Measurements from ENCODE around the gene PARN.

Gene PARN

DNA sequence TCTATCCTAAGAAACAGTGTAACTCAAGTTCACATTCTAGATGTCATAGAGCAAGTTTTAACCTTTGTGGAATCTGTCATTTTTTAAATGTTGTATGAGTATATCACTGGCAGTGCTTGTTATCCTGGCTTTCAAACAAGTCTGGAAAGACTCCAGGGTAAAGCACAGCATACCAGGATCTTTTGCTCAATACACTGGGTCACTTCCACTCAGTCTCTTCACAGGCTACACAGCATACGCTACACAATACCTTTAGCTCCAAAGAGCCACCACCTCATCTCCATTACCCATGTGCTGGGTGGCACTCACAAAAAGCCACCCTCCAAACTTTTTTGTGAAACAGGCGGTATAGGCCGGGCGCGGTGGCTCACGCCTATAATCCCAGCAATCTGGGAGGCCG, 69.5 kb downstream of the PARN start:
- no peaks in the 10 kb centered on the region for H4K20me1 ChIP-seq (ENCODE audit: insufficient read depth, low read length)

DNA sequence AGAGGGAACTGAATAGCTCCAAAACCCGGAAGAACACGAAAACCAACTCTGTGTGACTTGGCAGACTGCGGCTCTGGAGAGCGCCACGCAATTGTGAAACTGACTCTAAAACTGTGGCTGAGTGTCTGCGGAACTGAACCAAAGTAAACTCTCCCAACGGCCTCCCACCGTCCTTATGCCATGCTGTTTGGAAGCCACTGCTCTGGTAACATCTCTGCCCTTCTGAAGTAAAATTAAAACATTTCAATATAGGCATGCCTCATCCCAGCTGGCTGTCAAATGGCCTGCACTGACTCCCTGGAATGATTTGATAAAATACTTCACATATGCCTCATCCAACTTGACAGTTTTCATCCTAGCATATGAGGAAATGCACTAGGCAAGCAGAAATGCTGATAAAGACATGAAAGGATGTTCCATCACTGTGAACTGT, 70.2 kb downstream of the PARN start:
- H3K27me3 ChIP-seq (replicated peaks; ENCODE audit: insufficient read depth, low read length), result no peaks in the 10 kb centered on the region

More for the DNA sequence above, 69.5 kb downstream of the PARN start:
- Histone ChIP-seq H3K9me3 (replicated peaks; ENCODE audit: insufficient read depth, low read length) (no peaks in the 10 kb centered on the region), H3K4me1 (ENCODE audit: low read length) (peaks cover 9% of the 10 kb centered on the region; the same call in 1 of the 2 replicates), H3K27me3 (replicated peaks; ENCODE audit: insufficient read depth, low read length) (no peaks in the 10 kb centered on the region), H3K79me2 (ENCODE audit: low read length) (no peaks in the 10 kb centered on the region), H3K27ac (ENCODE audit: low read length) (no peak overlapping the region), H3K4me2 (ENCODE audit: low read depth, low read length) (no peak overlapping the region), H3F3A (ENCODE audit: insufficient read depth, low read length) (0 out of 2 replicates have a peak, but pooled peaks cover 6% of the 10 kb centered on the region), H3K9ac (ENCODE audit: low read length) (no peak overlapping the region), H3K9me2 (replicated peaks; ENCODE audit: insufficient read depth, low read length) (no peaks in the 10 kb centered on the region), H3K36me3 (replicated peaks; ENCODE audit: insufficient read depth, low read length) (no peaks in the 10 kb centered on the region), H2AFZ (ENCODE audit: low read length) (no peak overlapping the region), H3K4me3 (ENCODE audit: low read length) (no peak overlapping the region)
- TF ChIP-seq, protein P1, sequence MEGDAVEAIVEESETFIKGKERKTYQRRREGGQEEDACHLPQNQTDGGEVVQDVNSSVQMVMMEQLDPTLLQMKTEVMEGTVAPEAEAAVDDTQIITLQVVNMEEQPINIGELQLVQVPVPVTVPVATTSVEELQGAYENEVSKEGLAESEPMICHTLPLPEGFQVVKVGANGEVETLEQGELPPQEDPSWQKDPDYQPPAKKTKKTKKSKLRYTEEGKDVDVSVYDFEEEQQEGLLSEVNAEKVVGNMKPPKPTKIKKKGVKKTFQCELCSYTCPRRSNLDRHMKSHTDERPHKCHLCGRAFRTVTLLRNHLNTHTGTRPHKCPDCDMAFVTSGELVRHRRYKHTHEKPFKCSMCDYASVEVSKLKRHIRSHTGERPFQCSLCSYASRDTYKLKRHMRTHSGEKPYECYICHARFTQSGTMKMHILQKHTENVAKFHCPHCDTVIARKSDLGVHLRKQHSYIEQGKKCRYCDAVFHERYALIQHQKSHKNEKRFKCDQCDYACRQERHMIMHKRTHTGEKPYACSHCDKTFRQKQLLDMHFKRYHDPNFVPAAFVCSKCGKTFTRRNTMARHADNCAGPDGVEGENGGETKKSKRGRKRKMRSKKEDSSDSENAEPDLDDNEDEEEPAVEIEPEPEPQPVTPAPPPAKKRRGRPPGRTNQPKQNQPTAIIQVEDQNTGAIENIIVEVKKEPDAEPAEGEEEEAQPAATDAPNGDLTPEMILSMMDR (IDR thresholded peaks at IDR 0.05; ENCODE audit: low read length), result no peak
- TF ChIP-seq EZH2phosphoT487 (IDR thresholded peaks at IDR 0.05; ENCODE audit: low read length) (no peak), EZH2 (optimal IDR thresholded peaks at IDR 0.05; ENCODE audit: low read depth, low read length) (no peak)
- no peak for DNase-seq

DNA sequence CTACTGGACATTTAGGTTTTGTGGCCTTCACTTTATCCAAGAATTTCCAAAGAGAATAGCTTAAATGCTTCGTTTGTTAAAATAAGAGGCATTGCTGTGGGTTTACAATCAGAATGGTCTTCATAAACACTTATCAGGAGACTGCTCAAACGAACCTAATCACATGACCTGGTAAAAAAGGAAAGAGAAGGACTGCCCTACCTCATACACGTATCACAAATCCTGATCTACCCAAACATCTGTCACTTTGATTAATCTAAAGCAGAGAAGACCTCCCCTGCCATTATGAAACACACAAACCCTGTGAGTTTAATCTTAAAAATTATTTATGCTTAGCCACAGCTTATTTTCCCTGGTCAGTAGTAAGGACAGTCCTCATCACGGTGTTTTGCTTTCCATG, 76.6 kb downstream of the PARN start:
- Histone ChIP-seq H3K36me3 (replicated peaks; ENCODE audit: insufficient read depth, low read length) (peaks cover 2% of the 10 kb centered on the region; the same call in 1 of the 2 replicates), H3K27ac (ENCODE audit: low read length) (no peak overlapping the region)

More for the DNA sequence above, 70.2 kb downstream of the PARN start:
- H3K9me3 ChIP-seq (replicated peaks; ENCODE audit: insufficient read depth, low read length), result no peaks in the 10 kb centered on the region
- TF ChIP-seq EZH2phosphoT487 (IDR thresholded peaks at IDR 0.05; ENCODE audit: low read length) (no peak), EZH2 (optimal IDR thresholded peaks at IDR 0.05; ENCODE audit: low read depth, low read length) (no peak)
- TF ChIP-seq, protein P1 (IDR thresholded peaks at IDR 0.05; ENCODE audit: low read length), result no peak
- no peaks in the 10 kb centered on the region for H4K20me1 ChIP-seq (ENCODE audit: insufficient read depth, low read length)
- H2AFZ ChIP-seq (ENCODE audit: low read length), result no peak overlapping the region
- H3K79me2 ChIP-seq (ENCODE audit: low read length), result no peaks in the 10 kb centered on the region
- peaks cover 6% of the 10 kb centered on the region; the same call in 1 of the 2 replicates for H3K4me1 ChIP-seq (ENCODE audit: low read length)
- H3K9me2 ChIP-seq (replicated peaks; ENCODE audit: insufficient read depth, low read length), result no peaks in the 10 kb centered on the region
- H3F3A ChIP-seq (ENCODE audit: insufficient read depth, low read length), result no peaks in the 10 kb centered on the region
- no peak overlapping the region for H3K27ac ChIP-seq (ENCODE audit: low read length)
- no peak for DNase-seq
- H3K4me3 ChIP-seq (ENCODE audit: low read length), result no peak overlapping the region
- 0 out of 2 replicates have a peak, but pooled peaks cover 1% of the 10 kb centered on the region for H3K36me3 ChIP-seq (replicated peaks; ENCODE audit: insufficient read depth, low read length)
- H3K4me2 ChIP-seq (ENCODE audit: low read depth, low read length), result no peak overlapping the region
- H3K9ac ChIP-seq (ENCODE audit: low read length), result no peak overlapping the region

More for the DNA sequence above, 76.6 kb downstream of the PARN start:
- H2AFZ ChIP-seq (ENCODE audit: low read length), result no peak overlapping the region
- H4K20me1 ChIP-seq (ENCODE audit: insufficient read depth, low read length), result no peaks in the 10 kb centered on the region
- no peak overlapping the region for H3K4me2 ChIP-seq (ENCODE audit: low read depth, low read length)
- DNase-seq, result no peak
- no peaks in the 10 kb centered on the region for H3F3A ChIP-seq (ENCODE audit: insufficient read depth, low read length)
- TF ChIP-seq EZH2phosphoT487 (IDR thresholded peaks at IDR 0.05; ENCODE audit: low read length), result no peak
- TF ChIP-seq EZH2 (optimal IDR thresholded peaks at IDR 0.05; ENCODE audit: low read depth, low read length), result no peak
- TF ChIP-seq, protein P1 (IDR thresholded peaks at IDR 0.05; ENCODE audit: low read length), result no peak
- no peaks in the 10 kb centered on the region for H3K4me1 ChIP-seq (ENCODE audit: low read length)
- no peak overlapping the region for H3K4me3 ChIP-seq (ENCODE audit: low read length)
- H3K9me3 ChIP-seq (replicated peaks; ENCODE audit: insufficient read depth, low read length), result no peaks in the 10 kb centered on the region
- H3K79me2 ChIP-seq (ENCODE audit: low read length), result no peaks in the 10 kb centered on the region
- H3K9me2 ChIP-seq (replicated peaks; ENCODE audit: insufficient read depth, low read length), result no peaks in the 10 kb centered on the region
- H3K9ac ChIP-seq (ENCODE audit: low read length), result no peak overlapping the region
- H3K27me3 ChIP-seq (replicated peaks; ENCODE audit: insufficient read depth, low read length), result no peaks in the 10 kb centered on the region

Data from MM.1S (cell line).